Heart right ventricle (tissue), 16 donors: Measurements from ENCODE around the gene SNTA1. TPM values are rescaled to one million over a fixed set of nuclear protein-coding genes. Genes with fewer than 3 reads are reported as not detected.
"Not testable (repeated sequence)": the region's sequence is repeated elsewhere in the genome, so short reads cannot be mapped to it uniquely, and the experiment has no call there.

Experiments
- ATAC-seq, 8 donors: fragments of 200-7000 bp; cut with Tn5 transposase; one replicate each; pipeline ENCODE4 v1.9.1; 2020; ENCODE audit warnings: mild to moderate bottlenecking in 8 of 8, moderate library complexity in 8 of 8, moderate number of reproducible peaks in 1 of 8
- DNase-seq, 2 donors: peaks; one replicate each; pipeline ENCODE4 v3.0.0-alpha.2; 2020
- H3K27ac ChIP-seq, 10 donors: fragments of 200-600 bp; sonication (generic) in 2 of 10; one replicate each; pipeline versions ENCODE4 v1.5.0 to v1.8.0; 2020 to 2022; ENCODE audit warnings: mild to moderate bottlenecking in 3 of 10
- H3K27me3 ChIP-seq, 7 donors: fragments of 200-600 bp; one replicate each; pipeline ENCODE4 v1.8.0; 2021 to 2022; ENCODE audit warnings: mild to moderate bottlenecking in 2 of 7
- H3K36me3 ChIP-seq, 9 donors: fragments of 200-600 bp; sonication (generic) in 1 of 9; one replicate each; pipeline versions ENCODE4 v1.5.0 to v1.8.0; 2020 to 2022; ENCODE audit warnings: mild to moderate bottlenecking in 2 of 9
- H3K4me1 ChIP-seq, 9 donors: fragments of 200-600 bp; sonication (generic) in 1 of 9; one replicate each; pipeline versions ENCODE4 v1.5.0 to v1.8.0; 2020 to 2022; ENCODE audit warnings: mild to moderate bottlenecking in 4 of 9
- H3K4me3 ChIP-seq, 10 donors: fragments of 200-600 bp; sonication (generic) in 2 of 10; one replicate each; pipeline versions ENCODE4 v1.5.0 to v1.8.0; 2020 to 2022; ENCODE audit warnings: mild to moderate bottlenecking in 7 of 10, moderate library complexity in 2 of 10
- H3K9me3 ChIP-seq, 11 donors: fragments of 200-600 bp in 10 of 11; sonication (generic) in 2 of 11; one replicate each; pipeline versions ENCODE4 v1.5.0 to v1.8.0; 2013 to 2022; ENCODE audit warnings: mild to moderate bottlenecking in 2 of 11, control low read depth in 1 of 11, moderate library complexity in 1 of 11
- CTCF ChIP-seq, 9 donors: fragments of 200-600 bp; sonication (generic) in 2 of 9; IDR thresholded peaks; one replicate each; pipeline versions ENCODE4 v1.5.0 to v1.8.0; 2021 to 2022; ENCODE audit warnings: antibody characterized with exemption in 9 of 9, mild to moderate bottlenecking in 5 of 9, moderate library complexity in 1 of 9
- WGBS, 2 donors: extraction: QIAGEN DNeasy Blood & Tissue Kit; methylation state at CpG; one replicate each; pipeline ENCODE4 v1.1.7; 2013; ENCODE audit warnings: inconsistent platforms in 1 of 2; 5-methylcytosine and 5-hydroxymethylcytosine counted together
- intact Hi-C, 10 donors: fragments of 100-400 bp; cut with DNase I; formaldehyde crosslinking; loops; one replicate each; pipeline versions ENCODE4 v1.11.1 to v1.14.2; 2022
- polyA plus RNA-seq, 2 donors: library from polyadenylated mRNA; stranded (reverse); fragments of 200-250 nt; gene quantifications; one replicate each; pipeline ENCODE4 v1.2.3, GENCODE V29; 2013
- total RNA-seq, 10 donors: library from RNA; stranded (reverse); fragmentation: NEBNext Ultra II Directional in 3 of 10; extraction: Animal tissue kit (Norgen Biotek cat#: 25700) in 3 of 10; gene quantifications; one replicate each; pipeline versions ENCODE4 v1.2.1 to v1.2.4, GENCODE V29; 2021 to 2023
- donor health status: Arrhythmogenic right ventricular cardiomyopathy.
- donor health status: ischemic (EF 13 %, LVEDD 7.1; RV severe dilation, severe dysfunction).
- donor health status: healthy with polysubstance abuse.
- donor health status: DM: no; HTN: yes; CAD: no.
- donor health status: DM: no; HTN: no; CAD: no.
- donor health status: ischemic (EF 25% LVEDD 6.9; RV normal size, moderate dysfunction).
- donor health status: ischemic (EF 25% LVEDD 5.7; RV mildly dilated, moderate dysfunction).
- donor health status: healthy.
- donor health status: DM: yes; HTN: yes; CAD: no.
- donor health status: Ischemic cardiomyopathy.
- donor health status: ischemic (EF 35%, LVEDD 5.7; RV mildly dilated, moderate dysfunction).
- donor health status: nonischemic (EF 11% LVEDD 7.7; RV severe dilation, severe dysfunction).
- donor health status: DM: yes; HTN: yes; CAD: no.
- donor health status: PGD.
- donor health status: ischemic (EF 29% LVEDD 5.4; RV normal size, mild dysfunction).
- donor health status: nonischemic (EF 23%, LVEDD 6.1; RV moderate dilation, normal function).

SNTA1 gene
- total and polyA plus RNA-seq, 12 donors, result 83.7 to 219 (median 150) TPM

GRCh38 chr20:33463332-33464101 is 20.0 kb upstream of the SNTA1 start:
- Histone ChIP-seq H3K9me3 (no peaks in the 10 kb centered on the region), H3K27ac (peak overlapping the region in 6 of 10 donors; percentile 49 to 83 (median 78)), H3K4me1 (peaks cover 0 to 16% (median 0%) of the 10 kb centered on the region in 9 donors), H3K27me3 (no peaks in the 10 kb centered on the region), H3K4me3 (no peak overlapping the region), H3K36me3 (no peaks in the 10 kb centered on the region)
- ATAC-seq (peak; percentile 69 to 97 (median 89)), DNase-seq (peak in 1 of 2 donors; percentile 25)
- intact Hi-C loops, result loop anchor here in 1 of 10 donors (5.0 kb wide), 1 partner anchor 189 kb away; no protein-coding TSS in a partner anchor
- WGBS, 2 donors, result 71 to 76% methylated on average over 7 of the region's 7 CpGs
- TF ChIP-seq CTCF (IDR thresholded peaks at IDR 0.05), result no peak

GRCh38 chr20:33460711-33461110 is 17.1 kb upstream of the SNTA1 start:
- no peak for DNase-seq
- Histone ChIP-seq H3K27me3 (no peaks in the 10 kb centered on the region), H3K36me3 (no peaks in the 10 kb centered on the region), H3K4me1 (peaks cover 0 to 16% (median 0%) of the 10 kb centered on the region in 9 donors), H3K9me3 (no peaks in the 10 kb centered on the region), H3K27ac (no peak overlapping the region), H3K4me3 (no peak overlapping the region)
- no peak for ATAC-seq
- intact Hi-C loops, result loop anchor here in 1 of 10 donors (5.0 kb wide), 1 partner anchor 192 kb away; no protein-coding TSS in a partner anchor
- no peak for TF ChIP-seq CTCF (IDR thresholded peaks at IDR 0.05)
- WGBS, 2 donors, result 95 to 96% methylated on average over 5 of the region's 5 CpGs

GRCh38 chr20:33459599-33459998 is 16.0 kb upstream of the SNTA1 start:
- H3K4me1 ChIP-seq, result peaks cover 0 to 16% (median 0%) of the 10 kb centered on the region in 9 donors
- no peaks in the 10 kb centered on the region for H3K27me3 ChIP-seq
- 74 to 85% methylated on average over 7 of the region's 7 CpGs for WGBS, 2 donors
- DNase-seq (no peak), ATAC-seq (no peak)
- H3K9me3 ChIP-seq, result no peaks in the 10 kb centered on the region
- no peak for TF ChIP-seq CTCF (IDR thresholded peaks at IDR 0.05)
- H3K4me3 ChIP-seq, result no peak overlapping the region
- intact Hi-C loops, result loop anchor here in 8 of 10 donors (5.0 to 10.0 kb wide), 6 partner anchors 188 to 668 kb away; partner anchors contain the start of genes ACTL10 (in 5 of the 8) and ZNF341 (in 2 of the 8)
- H3K36me3 ChIP-seq, result no peaks in the 10 kb centered on the region
- H3K27ac ChIP-seq, result no peak overlapping the region

GRCh38 chr20:33456916-33457642 is 13.5 kb upstream of the SNTA1 start:
- DNase-seq, result peak; percentile 85 to 86
- H3K4me1 ChIP-seq, H3K27ac ChIP-seq, H3K27me3 ChIP-seq, H3K36me3 ChIP-seq, H3K9me3 ChIP-seq, H3K4me3 ChIP-seq: not testable (repeated sequence)
- peak; percentile 88 to 96 (median 93) for TF ChIP-seq CTCF (IDR thresholded peaks at IDR 0.05)
- WGBS, 2 donors, result 20 to 21% methylated on average over 5 of the region's 6 CpGs
- intact Hi-C loops, result loop anchor here in 9 of 10 donors (1.0 to 10.0 kb wide), 9 partner anchors 190 to 670 kb away; partner anchors contain the start of genes ACTL10 (in 6 of the 9) and ZNF341 (in 2 of the 9)
- ATAC-seq, result peak; percentile 88 to 96 (median 92)
